Right kidney (tissue), 1 donor: ENCODE data around the gene EWSR1.

Experiments
- DNase-seq: peaks from one replicate; pipeline ENCODE4 v3.0.0-alpha.2; 2016

EWSR1 gene

DNA sequence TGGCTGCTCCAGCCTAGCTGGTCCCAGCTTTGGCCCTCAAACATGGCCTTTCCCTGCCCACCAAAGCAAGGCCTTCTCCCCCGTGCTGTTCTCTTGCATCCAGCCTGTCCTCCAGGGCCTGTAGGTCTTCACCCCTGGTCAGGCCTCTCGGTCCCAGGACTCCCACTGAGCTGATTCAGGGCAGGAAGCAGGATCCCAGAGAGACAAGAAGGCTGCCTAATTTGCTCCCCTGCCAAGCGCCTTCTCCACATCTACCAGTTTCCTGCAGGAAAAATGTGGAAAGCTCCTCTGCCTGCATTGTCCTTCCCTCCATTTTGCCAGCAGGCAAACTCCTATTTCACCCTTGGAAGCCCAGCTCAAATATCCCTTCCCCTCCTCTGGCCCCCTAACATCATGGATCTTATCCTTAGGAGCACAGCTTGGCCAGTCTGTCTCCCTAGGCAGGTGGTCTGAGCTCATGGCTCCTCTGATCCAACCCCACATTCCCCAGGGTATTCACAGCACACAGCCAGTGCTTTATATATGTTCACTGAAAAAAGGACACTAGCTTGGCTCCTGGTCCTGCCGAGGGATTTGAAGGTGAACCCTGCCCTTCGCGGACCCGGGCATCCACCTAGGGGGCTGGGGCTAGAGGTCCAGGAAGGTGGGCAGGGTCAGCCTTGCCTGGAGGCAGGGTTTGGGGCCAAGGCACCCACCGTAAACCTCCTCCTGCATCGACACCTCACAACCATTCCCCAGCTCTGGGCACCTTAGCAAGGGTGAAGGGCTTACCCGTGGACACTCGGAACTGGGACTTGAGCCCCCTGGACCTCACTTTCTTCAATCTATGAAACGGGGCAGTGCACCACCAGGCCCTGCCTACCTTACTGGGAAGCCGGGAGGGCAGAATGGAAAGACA lies 1.3 kb upstream of the EWSR1 start:
- no peak for DNase-seq

DNA sequence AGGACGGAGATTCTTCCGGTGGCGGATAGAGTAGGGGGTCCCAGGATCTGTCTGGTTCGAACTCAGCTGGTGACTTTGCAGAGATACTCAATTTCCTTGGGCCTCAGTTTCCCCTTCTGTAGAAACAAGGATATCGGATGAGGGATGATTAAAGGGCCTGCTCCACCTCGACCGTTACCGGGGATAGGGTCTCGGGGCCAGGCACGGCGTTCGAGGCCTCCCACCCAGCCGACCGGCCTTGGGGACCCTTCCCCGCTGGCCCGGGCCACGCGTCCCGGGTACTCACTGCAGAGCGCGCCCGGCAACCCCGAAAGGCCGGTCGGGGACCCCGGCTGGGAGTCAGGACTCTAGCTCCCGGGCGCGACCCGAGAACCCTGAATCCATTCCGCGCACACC lies 608 bp upstream of the EWSR1 start:
- no peak for DNase-seq

DNA sequence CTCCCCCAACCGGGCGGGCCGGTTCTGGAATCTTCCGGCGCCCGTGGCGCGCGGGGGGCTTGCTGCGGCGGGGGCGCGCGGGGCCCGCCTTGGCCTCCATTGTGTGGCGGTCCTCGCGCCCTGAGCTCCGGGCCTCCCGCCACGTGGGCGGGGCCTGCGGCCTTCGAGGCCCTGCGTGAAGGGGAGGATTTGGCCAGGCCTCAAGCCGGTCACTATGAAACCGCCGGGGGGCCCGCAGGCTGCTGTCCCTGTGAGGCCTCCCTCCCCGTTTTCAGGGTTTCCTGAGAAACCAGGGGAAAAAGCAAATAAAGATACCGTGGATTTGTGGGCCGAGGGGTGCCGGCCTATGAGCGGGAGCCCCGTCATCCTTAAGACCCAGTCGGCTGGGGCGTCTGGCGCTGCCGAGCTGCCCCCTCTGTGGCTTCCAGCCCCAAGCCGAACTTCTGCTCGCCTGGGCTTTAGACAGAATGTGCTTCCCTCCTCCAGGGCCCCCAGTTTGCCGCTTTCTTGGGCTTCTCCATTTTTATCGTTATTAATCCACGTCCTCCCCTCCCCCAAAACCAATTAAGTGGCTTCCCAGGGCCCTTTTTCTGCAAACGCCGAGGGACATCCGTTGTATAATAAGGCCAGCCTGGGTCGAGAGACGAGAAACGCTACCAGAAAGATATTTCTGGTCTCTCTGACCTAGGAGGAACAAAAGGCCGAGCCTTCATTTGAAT lies 602 bp downstream of the EWSR1 start:
- no peak for DNase-seq

DNA sequence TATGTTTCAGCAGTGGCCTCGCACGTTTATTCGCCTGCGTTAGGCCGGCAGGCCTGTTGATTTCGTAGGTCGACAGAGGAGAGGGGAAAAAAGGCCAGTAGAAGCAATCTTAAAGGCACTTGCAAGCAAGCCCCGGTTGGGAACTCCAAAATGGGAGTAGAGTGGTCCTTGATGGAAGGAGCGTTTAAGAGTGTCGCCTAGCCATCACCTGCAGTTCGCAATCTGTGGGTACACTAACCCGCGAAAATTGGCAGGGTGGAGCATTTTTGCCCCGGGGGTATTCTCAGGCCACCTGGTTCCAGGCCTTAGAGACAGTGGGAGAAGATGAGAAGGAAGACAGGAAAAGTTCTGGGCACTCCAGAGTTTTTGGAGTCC lies 1.1 kb downstream of the EWSR1 start:
- DNase-seq, result no peak

DNA sequence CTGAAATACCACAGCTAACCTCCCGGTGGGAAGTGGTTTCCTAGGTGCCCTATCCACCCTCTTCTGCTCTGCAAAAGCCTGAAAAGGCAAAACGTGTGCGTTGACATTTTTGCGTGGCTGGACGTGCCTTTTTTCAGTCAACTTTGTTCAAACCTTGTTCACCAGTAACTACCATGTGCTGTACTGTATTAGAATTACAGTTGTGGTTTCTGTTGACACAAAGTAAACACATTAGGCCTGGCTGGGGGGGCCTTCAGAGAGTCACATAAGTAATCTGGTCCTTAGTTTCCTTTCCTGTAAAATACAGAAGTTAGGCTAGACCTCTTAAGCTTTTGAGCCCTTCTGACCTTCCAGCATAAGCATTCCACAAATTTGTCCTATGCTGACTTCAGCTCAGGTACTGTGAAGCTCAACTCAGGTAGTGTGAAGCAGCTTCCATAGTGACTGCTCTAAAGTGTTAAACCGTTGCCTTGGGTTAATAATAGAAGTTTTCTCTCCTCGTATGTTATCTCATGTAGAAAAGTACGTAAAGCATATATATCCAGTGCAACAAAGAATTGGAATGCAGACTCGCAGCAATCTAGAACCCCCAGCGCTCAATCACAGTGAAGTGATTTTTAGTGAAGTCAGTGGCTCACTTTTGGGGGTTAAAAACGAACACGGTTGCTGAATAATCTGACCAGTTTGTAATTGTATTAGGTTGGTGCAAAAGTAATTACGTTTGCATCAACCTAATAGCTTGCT lies 1.8 kb downstream of the EWSR1 start:
- DNase-seq, result no peak

DNA sequence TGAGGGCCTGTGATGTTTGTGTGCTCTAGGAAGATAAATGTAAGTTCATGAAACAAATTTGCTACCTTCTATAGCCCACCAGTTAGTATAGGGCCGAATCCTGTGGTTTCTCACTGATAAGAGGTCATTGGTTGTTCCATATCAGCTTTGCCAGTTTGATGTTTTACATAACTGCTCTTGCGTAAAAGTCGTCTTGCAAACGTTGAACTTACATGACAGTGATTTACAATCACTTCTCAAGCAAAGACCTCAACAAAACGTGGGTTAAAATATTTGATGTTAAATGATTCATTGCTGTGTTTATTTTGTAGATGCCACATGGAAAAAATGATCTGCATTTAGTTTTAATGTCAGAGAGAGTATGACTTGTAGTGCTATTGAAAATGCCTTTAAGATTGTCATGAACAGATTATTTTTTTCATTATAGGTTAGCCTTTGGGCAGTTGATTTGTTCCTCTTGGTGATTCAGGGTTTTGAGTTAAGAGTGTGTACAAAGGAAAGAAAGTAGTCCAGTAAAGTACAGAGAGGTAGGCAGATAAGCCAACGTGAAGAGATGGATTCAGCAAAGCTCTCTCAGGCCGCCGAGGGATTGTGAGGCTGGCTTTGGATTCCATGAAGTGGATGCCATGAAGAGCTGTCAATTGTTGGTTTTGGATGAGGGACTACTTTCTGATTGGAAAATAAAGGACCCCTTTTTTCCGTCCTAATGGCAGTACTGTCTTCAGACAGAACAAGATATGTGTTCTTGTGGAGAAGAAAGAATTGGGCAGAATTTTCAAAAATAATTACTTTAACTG lies 2.6 kb downstream of the EWSR1 start:
- DNase-seq, result no peak

DNA sequence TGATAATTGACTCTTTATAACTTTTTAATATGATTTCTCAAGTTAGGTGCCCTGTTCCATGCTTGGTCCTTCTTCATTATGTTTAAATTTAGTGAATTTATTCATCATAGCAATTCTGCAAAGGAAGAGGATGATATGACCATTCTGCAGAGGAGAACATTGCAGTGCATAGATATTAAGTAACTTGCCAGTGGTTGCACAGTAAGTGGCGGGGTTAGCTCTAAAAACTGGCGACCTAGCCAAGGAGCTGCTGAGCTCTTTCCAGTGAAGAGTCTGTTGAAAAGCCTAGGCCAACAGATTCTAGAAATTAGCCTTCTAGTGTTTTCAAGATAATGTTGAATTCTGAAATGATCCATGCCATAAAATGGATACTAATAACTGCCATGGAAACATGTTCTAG lies 4.6 kb downstream of the EWSR1 start:
- DNase-seq, result no peak

DNA sequence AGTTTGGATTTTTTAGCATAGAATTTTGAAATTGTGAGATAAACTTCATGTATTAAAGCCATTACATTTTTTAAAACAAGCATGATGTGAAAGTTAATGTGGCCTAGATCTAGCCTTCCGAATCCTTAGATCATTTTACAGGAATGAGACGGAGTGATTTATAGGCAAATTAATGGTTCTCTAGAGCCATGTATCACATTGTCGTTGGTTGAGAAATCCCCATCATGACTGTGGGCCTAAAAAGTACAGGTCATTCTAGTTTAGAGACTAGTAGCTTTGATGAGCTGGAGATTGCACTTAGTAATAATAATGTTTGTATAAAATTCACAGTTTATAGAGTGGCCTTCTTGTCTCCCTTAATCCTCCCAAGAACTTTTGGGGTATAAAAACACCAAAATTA lies 7.1 kb downstream of the EWSR1 start:
- no peak for DNase-seq

DNA sequence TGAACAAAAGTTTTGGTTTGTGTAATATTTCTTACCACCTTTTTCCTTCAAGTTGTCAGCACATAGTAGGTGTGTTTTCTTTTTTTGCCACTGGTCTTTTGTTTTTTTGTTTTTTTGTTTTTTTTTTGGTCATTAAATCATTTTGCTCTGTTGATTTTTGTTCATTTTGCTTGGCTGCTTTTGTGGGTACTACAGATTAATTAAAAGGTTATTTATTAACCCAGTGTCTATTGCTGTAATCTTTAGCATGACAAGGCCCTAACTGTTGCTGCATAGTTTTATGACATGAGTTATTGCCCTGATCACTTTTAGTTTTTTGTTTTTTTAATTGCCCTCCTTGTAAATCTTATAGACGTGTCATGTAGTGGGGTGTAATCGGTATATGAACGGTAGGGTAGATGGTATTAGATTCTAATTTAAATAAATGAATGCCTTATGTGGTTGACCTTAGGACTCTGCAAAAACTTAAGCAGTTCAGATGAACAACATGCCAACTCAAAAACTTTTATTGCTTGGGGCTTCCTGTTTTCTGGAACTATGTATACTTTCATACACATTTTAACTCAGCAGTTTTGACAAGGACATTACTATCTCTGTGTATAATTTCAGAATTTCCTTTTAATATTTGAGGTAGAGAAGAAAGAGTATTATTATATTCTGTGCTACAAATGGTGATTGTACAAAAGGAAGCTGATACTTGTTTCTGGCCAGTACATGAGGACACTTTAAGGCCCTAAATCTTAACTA lies 7.9 kb downstream of the EWSR1 start:
- no peak for DNase-seq

DNA sequence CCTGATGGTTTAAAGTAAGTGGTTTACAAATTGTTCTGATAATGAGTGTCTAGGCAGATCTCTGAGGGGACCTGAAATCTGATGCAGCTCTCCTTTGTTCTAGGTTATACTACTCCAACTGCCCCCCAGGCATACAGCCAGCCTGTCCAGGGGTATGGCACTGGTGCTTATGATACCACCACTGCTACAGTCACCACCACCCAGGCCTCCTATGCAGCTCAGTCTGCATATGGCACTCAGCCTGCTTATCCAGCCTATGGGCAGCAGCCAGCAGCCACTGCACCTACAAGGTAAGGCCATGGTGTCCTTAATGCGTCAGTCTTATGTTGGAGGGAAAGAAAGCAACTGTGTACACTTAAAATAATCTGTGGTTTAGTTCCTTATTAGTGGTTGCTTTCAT lies 9.9 kb downstream of the EWSR1 start:
- no peak for DNase-seq

DNA sequence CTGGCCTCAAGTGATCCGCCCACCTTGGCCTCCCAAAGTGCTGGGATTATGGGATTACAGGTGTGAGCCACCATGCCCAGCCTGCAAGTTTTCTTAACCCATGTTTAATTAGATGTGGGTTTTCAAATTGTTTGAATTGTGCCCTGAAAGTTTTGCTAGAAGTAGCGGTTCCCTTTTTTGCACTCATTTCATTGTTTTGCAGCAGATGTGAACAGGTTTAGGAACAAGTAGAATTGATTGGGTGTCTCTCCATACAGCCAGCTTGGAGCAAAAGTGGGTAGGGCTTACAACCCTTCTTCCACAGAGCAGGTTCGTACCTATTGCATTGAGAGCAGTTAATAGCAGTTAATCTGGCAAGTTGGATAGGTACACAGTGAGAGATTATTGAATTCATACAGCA lies 16.1 kb downstream of the EWSR1 start:
- no peak for DNase-seq

DNA sequence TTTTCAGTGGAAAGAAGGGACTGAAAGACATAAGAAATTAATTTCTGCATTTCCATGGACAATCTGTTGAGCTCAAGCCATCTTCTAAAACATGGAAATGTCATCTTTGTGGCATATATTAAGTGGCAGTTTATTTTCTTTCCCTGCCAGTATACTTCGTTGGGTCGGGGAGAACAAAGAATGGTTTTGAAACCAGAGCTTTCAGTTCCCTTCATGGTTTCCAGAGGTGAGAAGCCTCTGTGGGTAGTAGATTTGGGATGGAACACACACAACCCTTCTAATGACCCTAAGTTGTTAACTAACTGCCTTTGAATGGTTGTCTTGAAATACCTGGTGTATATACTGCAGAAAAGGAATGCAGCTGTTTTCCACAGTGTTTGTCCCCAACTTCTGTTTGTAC lies 20.8 kb downstream of the EWSR1 start:
- DNase-seq, result no peak

DNA sequence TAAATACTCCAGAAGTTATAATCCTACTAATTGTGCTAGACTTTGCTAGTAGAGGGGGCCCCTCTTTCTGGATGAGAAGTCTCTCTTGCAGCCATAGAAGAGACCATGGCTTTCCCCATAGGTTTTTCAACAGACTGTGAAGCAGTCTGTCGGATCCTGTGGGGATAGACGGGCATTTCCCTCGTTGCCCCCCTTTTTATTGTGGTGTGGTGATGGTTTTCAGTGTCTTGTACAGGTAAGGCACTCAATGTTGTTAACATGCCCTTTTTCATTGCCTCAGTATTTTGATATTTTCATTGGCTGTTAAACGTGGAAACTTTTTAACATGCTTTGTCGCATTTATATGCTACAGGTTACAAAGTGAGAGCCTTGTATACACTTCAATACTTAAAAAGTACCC lies 22.0 kb downstream of the EWSR1 start:
- DNase-seq, result no peak

DNA sequence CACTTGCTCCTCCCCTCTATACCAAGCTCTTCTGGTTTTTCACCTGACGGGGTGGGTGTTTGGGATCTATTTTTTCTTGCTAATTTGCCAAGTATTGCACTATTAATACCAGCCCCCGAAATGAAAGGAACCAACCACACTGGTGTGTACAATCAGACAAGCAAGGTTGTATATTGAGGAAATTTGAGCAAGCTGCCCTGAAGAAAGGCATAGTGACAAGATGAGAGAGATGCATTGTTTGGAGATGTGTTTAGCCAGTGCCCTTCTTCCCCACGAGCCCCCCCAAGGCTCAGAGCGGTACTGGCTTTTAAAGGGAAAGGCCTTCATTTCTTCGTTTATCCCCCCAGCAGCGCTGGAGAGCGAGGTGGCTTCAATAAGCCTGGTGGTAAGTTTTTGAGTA lies 23.1 kb downstream of the EWSR1 start:
- DNase-seq, result no peak

DNA sequence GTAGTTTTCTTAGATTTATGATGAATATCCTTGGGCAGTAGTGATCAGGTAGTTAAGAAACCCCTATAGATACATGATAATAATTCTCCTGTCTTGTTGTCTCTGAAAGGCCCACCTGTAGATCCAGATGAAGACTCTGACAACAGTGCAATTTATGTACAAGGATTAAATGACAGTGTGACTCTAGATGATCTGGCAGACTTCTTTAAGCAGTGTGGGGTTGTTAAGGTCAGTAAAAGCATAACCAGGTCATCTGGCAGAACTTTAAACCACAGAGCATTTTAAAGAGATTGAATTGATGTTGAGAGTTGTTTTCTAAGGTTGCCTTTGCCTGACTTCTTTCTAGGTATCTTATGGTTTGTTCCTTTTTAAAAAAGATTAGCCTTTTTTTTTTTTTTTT lies 24.3 kb downstream of the EWSR1 start:
- DNase-seq, result no peak

DNA sequence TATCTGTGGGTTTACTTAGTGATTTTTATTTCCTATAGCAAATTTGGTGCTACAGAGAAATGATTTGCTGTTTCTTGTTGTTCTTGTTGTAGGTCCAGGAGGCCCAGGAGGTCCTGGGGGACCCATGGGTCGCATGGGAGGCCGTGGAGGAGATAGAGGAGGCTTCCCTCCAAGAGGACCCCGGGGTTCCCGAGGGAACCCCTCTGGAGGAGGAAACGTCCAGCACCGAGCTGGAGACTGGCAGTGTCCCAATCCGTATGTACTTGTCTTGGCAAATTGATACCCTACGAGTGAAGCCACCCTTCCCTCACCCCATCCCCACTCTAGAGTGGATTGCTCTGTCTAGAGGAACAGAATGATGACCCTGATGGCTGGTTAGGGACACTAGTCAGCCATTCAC lies 30.6 kb downstream of the EWSR1 start:
- DNase-seq, result no peak

DNA sequence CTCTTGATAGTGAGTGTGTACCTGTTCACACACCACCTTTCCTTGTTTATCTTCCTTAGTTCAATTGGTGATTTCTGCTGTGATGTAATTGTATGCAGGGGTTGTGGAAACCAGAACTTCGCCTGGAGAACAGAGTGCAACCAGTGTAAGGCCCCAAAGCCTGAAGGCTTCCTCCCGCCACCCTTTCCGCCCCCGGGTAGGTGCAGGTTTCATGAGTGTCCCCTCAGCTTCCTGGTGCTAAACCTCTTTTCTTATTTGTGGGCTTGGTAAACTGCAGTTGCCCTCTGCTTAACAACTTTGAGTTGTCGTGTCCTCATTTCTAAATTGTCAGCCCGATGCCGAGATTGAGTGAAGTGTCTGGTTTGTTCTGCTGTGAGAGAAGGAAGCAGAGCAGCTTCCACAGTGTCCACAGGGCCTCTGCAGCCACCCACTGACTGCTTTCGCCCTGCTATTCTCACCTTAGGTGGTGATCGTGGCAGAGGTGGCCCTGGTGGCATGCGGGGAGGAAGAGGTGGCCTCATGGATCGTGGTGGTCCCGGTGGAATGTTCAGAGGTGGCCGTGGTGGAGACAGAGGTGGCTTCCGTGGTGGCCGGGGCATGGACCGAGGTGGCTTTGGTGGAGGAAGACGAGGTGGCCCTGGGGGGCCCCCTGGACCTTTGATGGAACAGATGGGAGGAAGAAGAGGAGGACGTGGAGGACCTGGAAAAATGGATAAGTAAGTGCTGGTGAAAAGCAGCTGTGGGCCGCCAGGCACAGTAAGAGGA lies 31.2 kb downstream of the EWSR1 start:
- DNase-seq, result no peak

DNA sequence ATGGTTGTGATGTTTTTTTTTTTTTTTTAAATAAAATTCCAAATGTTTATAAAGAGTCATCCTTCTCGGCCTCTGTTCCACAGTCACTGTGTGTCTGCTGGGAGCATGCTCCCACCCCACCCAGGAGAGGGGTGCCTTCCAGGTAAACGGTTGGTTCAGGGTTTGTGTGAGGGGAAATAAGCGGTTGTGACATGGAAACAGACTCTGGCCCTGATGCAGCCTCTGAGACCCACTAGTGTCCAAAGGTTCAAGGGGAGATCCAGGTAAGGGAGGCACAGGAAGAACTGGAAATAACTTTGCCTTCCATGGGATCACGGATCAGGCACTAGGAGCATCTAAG lies 32.4 kb downstream of the EWSR1 start:
- DNase-seq, result no peak

DNA sequence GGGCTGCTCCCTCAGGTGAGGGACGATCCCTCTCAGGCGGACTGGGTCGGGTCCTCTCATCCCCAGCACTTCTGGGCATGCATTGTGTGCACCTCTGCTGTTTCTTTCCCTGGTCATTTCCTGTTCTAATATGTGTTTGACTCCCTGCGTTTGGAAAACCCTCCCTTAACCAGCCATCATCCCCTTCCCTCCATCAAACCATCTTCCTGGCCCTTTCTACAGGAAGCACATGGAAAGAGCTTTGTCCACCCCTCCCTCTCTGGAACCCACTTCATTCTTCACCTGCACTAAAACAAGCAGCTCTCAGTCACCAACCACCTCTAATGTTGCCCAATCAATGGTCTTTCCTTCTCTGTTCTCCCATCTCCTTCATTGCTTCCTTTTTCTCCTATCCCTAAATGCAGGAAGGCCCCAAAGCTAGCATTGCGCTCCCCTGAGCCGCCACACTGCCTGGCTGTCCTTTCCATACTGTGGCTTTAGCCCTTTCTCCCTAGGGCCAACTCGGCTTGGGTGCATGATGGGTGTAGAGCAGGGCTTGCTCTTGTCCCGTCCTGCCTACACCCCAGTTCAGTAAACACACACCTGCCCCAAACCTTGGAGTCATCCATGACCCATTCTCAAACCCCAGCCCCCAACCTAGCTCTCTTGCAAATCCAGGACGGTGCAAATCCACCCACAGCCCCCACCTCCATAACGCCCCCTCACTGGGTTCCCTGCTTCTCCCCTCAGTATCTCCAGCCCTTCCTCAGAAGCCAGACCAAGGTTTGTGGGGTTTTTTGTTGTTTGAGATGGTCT lies 32.9 kb downstream of the EWSR1 start:
- no peak for DNase-seq

DNA sequence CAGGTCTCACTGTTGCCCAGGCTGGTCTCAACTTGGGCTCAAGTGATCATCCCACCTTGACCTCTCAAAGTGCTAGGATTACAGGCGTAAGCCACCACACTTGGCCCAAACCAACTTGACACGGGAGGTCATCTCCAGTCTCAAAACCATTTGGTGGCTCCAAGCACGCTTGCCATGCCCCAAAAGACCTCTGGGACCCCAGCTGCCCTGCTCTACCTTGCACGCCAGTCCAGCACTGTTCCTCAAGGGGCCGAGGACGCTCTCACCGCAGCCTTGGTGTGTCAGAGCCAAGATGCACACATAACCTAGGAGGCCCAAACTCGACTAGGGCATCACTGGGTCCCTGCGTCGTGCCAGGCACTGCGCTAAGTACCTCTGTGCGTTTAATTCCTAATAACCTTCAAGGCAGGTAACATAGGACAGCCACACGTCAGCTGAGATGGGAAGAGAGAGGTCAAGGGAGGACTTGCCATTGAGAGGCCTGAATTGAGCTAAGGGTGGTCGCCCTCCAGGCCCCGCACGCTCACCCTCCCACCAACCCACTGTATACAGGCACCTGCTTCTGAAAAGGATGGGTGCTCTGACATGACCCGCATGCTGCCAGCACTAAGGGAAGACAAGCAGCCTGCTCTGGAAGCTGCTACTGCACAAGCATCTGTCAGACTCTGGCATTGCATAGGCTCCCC lies 33.8 kb downstream of the EWSR1 start:
- no peak for DNase-seq
